NCI-H69 (cell line): Measurements from ENCODE around the gene ZSWIM6.
"Not testable (repeated sequence)": the region's sequence is repeated elsewhere in the genome, so short reads cannot be mapped to it uniquely, and the experiment has no call there.

Source experiments
- DNase-seq: peaks from one replicate; lab custom pipeline; 2025; lab: John Stamatoyannopoulos, UW

ZSWIM6 gene

DNA sequence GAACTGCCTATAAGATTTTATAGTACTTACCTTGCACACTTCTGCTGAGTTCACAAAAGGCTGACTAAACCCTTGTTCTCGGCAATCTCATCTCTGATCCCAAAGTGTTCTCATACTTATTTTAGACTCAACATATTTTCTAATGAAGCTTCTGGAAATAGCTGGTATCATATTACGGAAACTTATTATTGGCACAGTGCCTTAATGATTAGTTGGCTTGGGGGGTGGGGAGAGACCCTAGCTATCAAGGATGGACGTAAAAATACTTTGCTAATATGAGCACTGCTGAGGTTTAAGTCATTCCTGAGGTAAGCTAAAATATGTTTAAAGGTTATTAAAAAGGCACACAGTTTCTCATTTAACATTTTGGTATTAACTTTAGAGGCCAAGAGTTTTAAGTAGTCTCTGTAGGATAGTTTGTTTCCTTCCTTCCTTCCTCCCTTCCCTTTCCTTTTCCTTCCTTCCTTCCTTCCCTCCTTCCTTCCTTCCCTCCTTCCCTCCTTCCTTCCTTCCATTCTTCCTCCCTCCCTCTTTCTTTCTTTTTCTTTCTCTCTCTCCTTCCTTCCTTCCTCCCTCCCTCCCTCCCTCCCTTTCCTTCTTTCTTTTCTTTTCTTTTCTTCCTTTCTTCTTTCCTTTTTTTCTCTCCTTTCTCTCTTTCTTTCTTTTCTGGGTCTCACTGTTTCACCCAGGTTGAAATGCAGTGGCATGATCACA, 31.5 kb downstream of the ZSWIM6 start:
- DNase-seq, result no peak

DNA sequence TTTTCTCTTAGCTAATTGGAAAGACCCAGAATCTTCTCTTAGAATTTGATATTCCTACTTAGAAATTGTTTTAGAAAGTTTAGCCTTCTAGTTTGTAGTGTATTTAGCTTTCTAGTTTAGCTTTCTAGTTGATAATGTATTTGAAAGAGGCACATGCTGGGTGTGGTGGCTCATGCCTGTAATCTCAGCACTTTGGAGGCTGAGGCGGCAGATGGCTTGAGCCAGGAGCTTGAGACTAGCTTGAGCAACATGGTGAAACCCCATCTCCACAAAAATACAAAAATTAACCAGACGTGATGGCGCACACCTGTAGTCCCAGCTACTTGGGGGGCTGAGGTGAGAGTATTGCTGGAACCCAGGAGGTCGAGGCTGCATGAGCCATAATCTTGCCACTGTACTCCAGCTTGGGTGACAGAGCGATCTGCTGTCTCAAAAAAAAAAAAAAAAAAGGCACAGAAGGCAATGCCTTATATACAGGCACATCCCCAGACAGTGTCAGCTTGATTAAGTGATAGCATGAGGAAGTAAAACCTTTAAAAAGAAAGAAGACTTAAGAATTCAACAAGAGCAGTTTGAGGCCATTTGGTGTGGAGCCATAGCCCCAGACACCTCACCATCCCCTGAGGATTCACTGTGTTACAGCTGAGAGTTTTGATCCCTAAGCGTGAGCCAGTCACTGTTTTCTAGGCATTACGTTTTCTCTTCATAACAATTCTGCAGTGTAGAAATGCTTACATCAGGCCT, 34.6 kb downstream of the ZSWIM6 start:
- no peak for DNase-seq

DNA sequence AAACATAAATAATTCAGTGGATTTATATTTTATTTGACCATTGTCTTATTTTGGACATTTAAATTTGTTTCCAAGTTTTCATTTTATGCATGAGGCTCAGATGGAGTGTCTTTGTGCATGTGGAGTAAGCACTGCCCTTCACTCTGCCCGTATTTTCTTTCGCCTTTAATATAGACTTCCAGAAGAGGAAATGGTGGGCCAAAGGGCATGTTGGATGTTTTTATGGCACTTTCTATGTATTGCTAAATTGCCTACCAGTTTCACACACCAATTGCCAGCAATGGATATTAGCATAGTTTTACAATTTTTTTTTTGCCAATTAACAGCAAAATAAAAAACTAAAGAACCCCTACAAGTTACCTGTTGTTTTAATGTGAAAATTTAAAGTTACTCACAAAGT, 38.4 kb downstream of the ZSWIM6 start:
- peak; percentile 39 for DNase-seq

DNA sequence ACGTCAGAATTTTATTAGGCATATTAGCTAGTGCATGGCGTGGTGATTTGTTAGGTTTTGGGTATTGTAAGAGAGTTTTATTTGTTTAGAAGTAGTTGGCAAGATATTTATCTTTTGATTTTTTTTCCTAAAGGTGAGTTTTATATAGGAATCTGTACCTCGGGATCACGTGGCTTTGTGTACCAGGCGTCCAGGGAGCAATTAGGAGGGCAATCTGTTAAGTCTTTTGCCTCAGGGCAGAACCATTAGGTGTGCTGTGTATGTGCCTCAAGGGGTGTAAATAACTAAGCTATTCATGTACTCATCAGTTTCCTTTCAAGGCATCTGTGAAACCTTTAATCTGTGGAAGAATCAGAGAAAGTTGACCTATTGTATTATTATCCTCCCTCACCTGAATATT, 39.4 kb downstream of the ZSWIM6 start:
- DNase-seq, result peak; percentile 98

DNA sequence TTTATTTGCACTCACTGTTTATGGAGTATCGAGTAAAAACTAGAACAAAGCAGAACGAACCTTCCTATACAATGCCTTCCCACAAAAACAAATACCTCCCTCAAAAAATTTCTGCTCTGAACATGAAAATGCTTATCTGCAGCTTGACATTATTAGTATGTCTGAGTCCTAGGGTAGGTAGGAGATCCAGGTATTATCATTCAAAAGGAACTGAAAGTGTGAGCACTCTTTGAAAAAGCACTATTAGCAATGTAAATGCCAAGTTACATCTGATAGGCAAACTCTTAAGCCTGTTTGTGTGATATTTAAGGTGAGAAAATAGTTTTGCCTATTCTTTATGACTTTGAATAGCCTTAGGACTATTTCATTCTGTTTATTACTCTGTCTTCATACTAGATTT, 47.6 kb downstream of the ZSWIM6 start:
- DNase-seq, result no peak

DNA sequence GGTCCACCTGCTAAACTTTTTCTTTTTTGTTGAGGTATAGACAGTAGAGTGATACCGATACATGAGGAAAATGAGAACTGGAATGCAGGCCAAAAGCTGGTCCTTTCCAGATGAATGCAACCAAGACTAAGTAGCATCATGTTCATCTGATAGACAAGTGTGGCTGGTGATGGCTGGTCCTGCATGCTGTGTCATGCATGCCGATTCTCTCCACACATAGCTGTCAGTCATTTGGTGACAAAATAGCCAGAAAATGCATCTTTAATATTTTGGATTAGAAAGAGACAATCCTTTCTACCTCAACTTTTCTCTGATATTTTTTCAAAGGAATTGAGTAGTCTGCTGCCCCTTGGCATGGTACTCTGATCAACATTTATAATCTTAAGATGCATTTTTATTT, 49.9 kb downstream of the ZSWIM6 start:
- DNase-seq, result no peak

DNA sequence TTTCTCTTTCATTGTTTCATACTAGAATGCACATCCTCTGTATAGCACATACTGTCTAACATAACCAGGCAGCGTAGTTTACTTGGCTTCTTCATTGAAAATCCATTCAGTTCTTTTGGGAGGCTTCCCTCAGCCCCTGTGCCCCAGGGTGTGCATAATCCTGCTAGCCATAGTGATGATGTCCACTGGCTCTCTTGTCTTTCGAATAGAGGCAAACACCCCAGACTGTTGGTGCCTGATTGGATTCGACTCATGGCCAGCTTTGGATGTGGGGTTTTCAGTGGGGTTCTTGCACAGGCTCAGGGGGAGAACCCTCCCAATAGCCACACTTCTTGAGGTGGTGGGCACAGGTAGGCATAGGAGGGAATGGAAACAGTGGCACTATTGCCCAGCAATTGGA, 53.6 kb downstream of the ZSWIM6 start:
- DNase-seq, result no peak

DNA sequence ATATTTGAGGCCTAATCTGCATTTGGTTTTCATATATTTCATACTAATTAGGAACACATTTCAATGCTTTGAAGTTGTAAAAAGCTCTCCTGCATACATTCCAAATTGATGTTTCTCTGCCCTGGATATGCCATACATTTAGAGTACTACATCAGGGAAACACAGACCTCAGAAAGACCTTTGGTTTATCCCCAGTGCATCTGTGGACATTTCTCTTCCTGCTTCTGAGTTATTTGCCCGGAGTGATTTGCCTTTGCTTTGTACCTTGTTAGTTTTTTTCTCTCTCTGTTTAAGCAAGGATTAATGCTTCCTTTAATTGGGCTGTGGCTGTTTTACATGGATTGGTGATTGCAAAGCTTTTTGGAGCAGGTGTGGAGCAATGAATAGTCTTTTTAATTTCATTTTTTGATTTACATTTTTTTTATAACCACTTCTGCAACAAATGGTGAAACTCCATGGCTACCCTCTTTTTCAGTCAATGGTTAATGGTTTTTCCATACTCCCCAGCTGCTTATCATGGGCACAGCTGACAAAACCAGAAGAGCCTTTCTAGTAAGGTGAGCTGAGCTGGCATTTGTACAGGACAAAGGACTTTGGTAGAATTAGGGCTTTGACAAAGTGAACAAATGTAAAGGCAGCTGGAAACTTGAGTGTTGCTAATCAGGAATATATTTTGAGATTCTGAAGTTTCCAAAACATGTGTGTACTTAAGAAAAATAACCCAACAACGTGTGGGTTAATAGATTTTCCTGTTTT, 54.2 kb downstream of the ZSWIM6 start:
- peak; percentile 71 for DNase-seq

DNA sequence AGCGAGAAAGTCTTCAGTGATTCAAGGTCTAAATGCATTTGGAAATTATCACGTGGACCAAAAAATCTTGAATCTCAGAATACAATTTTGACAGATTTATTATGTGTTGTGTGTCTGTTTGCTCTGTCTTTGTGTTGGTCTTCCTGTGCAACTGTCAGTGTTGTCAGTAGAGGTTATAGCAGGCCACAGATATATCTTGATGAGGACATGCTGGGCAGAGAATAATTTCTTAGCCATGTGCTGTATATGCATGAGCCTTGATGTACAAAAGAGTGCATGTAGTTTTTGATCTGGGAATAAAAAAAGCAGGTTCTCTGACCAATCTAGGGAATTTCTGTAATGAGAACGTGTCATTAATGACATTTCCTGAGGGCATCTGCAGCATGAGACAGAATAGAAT, 57.6 kb downstream of the ZSWIM6 start:
- DNase-seq, result peak; percentile 22

GRCh38 chr5:61394078-61394704, 62.1 kb downstream of the ZSWIM6 start:
- no peak for DNase-seq

GRCh38 chr5:61394793-61395192, 62.7 kb downstream of the ZSWIM6 start:
- peak; percentile 35 for DNase-seq

GRCh38 chr5:61397238-61397637, 65.2 kb downstream of the ZSWIM6 start:
- peak; percentile 64 for DNase-seq

DNA sequence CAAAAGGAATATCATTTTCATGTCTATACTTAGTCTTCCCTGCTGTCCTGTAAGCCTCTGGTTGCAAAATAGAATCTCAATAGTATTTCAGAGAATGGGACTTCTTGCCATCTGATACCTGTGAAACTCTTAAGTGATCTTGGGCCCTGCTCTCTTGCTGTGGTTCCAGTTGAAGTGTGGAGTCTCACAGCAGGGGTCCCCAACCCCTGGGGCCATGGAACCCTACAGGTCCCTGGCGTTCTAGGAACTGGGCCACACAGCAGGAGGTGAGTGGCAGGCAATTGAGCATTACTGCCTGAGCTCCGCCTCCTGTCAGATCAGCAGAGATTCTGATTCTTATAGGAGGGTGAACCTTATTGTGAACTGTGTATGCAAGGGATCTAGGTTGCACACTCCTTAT, 65.9 kb downstream of the ZSWIM6 start:
- DNase-seq, result peak; percentile 18

GRCh38 chr5:61398440-61398839, 66.4 kb downstream of the ZSWIM6 start:
- no peak for DNase-seq

GRCh38 chr5:61399679-61400078, 67.6 kb downstream of the ZSWIM6 start:
- DNase-seq, result no peak

DNA sequence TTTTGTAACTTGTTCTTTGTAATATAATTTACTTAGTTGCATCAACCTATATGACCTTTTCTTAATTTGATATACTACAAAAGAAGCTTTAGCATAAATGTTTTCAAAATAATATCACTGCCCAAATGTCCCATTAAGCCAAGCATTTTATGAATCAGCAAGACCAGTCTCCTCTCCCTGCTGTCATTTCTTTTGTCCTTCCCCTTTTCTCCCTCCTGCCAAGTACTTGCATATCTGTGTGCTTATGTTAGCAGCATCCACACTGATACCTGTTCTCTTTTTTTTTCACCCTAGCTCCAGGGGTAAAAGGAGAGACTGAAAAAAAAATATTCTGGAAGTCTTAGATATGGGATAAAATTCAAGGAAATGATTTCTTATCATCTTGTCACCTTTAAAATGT, 69.7 kb downstream of the ZSWIM6 start:
- DNase-seq, result peak; percentile 50

DNA sequence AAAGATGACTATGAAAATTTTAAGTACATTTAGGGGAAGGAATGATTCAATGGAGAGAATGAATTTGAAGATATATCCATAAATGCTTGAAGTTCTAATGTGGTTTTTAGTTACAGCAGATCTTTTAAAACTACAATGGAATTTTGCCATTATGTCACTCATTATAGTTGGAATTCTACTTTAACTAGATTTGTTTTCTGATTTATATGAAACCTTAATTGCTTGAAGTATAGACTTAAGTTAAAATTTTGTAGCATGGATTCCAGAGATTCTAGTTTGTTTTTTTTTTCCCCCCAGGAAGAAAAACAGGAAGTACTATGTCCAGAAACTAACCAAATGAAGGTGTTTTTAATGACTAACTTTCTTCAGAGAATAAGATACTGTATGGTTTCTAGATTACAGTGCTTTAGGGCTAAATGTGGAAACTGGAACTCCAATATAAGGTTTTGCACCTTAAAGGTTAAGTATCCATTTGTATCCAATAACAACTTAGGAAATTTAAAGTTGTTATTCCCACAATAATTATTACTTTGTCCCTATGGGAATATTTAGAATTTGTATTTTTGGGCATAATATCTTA, 70.3 kb downstream of the ZSWIM6 start:
- DNase-seq, result no peak

GRCh38 chr5:61402970-61403900, 71.2 kb downstream of the ZSWIM6 start:
- DNase-seq, result no peak

GRCh38 chr5:61405511-61406295, 73.6 kb downstream of the ZSWIM6 start:
- no peak for DNase-seq

- not testable (repeated sequence) for DNase-seq
These were observed 74.4 kb downstream of the ZSWIM6 start for GRCh38 chr5:61406497-61406896.
